Astrocyte of the spinal cord (primary cell): ENCODE results near the gene CTPS1.
A peak's percentile ranks its signal among the peaks of the same experiment; 100 is the strongest.

ENCODE experiments used
- DNase-seq: peaks from one replicate; pipeline ENCODE4 v3.0.0; 2011; ENCODE audit warnings: low read depth, low spot score
- H3K4me3 ChIP-seq: 2 replicates; pipeline ENCODE4 v1.5.1; 2011; ENCODE audit warnings: low read depth, mild to moderate bottlenecking, low read length, moderate library complexity
- CTCF ChIP-seq: IDR thresholded peaks from 2 replicates; pipeline ENCODE4 v1.5.1; 2012; ENCODE audit warnings: low read depth, mild to moderate bottlenecking, low read length, inconsistent platforms
- in situ Hi-C: cut with HindIII; loops from 2 replicates; pipeline ENCODE4 v1.10.0; 2017; ENCODE audit warnings: low sequenced_read_pairs

Gene CTPS1

GRCh38 chr1:40979241-40980067 is at the start of gene CTPS1:
CTPS1 (plus strand) TSS chr1:40979696; CDS start chr1:40983291, 3,595 bp downstream.
- TF ChIP-seq CTCF: peak; percentile 27
- peak within 1 kb of the TSS; percentile 64 for H3K4me3 ChIP-seq
- DNase-seq: peak; percentile 95
- in situ Hi-C loops: no loop called here

GRCh38 chr1:40930174-40930964 is 49.1 kb upstream of the CTPS1 start:
- TF ChIP-seq CTCF: no peak
- in situ Hi-C loops: no loop called here
- H3K4me3 ChIP-seq: no peak overlapping the region
- no peak for DNase-seq

GRCh38 chr1:40931601-40932000 is 47.9 kb upstream of the CTPS1 start:
- in situ Hi-C loops: no loop called here
- no peak for TF ChIP-seq CTCF
- no peak overlapping the region for H3K4me3 ChIP-seq
- DNase-seq: no peak

GRCh38 chr1:40932006-40932405 is 47.5 kb upstream of the CTPS1 start:
- no peak overlapping the region for H3K4me3 ChIP-seq
- DNase-seq: no peak
- TF ChIP-seq CTCF: no peak
- in situ Hi-C loops: no loop called here

GRCh38 chr1:40936931-40937339 is 42.6 kb upstream of the CTPS1 start:
- DNase-seq: peak; percentile 86
- H3K4me3 ChIP-seq: no peak overlapping the region
- TF ChIP-seq CTCF: no peak
- in situ Hi-C loops: no loop called here

GRCh38 chr1:40938393-40938792 is 41.1 kb upstream of the CTPS1 start:
- DNase-seq: no peak
- TF ChIP-seq CTCF: no peak
- no peak overlapping the region for H3K4me3 ChIP-seq
- in situ Hi-C loops: no loop called here
